ENCODE data around the gene IFNGR1.
"Not testable (repeated sequence)": the region's sequence is repeated elsewhere in the genome, so short reads cannot be mapped to it uniquely, and the experiment has no call there.

The IFNGR1 gene

DNA sequence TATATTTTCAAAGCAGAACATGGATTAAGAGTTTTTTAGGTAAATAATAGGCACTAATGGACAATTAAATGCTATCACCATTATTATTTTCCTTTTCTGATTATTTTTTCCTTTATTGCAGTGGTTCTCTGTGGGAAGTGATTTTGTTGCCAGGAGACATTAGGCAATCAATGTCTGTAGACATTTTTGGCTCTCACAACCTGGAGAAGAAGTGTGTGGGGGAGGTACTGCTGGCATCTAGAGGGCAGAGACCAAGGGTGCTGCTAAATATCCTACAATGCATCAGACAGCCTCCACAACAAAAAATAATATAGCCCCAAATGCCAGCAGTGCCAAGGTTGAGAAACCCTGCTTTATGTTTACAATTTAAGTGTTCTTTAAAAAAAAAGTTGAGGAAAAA lies 8.3 kb downstream of the IFNGR1 start:
- no peak for DNase-seq

DNA sequence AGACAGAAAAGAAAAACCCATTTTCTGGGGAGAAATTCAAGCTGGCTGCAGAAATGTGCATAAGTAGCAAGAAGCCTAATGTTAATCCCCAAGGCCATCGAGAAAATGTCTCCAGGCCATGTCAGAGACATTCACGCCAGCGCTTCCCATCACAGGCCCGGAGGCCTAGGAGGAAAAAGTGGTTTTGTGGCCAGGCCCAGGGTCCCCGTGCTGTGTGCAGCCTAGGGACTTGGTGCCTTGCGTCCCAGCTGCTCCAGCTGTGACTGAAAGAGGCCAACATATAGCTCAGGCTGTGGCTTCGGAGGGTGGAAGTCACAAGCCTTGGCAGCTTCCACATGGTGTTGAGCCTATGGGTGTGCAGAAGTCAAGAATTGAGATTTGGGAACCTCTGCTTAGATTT lies 10.9 kb downstream of the IFNGR1 start:
- DNase-seq, result no peak

DNA sequence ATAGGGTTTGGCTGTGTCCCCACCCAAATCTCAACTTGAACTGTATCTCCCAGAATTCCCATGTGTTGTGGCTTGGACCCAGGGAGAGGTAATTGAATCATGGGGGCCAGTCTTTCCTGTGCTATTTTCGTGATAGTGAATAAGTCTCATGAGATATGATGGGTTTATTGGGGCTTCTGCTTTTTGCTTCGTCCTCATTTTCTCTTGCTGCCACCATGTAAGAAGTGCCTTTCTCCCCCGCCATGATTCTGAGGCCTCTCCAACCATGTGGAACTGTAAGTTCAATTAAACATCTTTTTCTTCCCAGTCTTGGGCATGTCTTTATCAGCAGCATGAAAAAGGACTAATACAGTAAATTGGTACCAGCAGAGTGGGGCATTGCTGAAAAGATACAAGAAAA lies 11.7 kb downstream of the IFNGR1 start:
- DNase-seq, result not testable (repeated sequence)

DNA sequence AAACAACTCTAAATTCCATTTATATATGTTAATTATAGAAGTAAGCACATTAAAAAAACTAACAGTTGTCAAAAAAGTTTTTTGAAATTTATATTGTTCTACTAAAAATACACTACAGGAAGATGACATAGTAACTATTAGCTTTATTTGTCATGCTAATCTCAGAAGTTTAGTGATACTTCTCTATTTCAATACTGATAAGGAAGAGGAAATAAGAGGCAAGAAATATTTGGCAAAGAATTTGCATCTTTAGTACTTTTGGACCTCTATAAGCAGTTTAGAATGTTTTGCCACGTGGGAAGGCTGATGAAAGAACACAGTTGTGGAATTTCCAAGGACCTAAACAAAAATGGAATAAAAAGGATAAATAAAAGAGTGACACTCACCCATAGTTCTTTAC lies 12.6 kb downstream of the IFNGR1 start:
- no peak for DNase-seq

DNA sequence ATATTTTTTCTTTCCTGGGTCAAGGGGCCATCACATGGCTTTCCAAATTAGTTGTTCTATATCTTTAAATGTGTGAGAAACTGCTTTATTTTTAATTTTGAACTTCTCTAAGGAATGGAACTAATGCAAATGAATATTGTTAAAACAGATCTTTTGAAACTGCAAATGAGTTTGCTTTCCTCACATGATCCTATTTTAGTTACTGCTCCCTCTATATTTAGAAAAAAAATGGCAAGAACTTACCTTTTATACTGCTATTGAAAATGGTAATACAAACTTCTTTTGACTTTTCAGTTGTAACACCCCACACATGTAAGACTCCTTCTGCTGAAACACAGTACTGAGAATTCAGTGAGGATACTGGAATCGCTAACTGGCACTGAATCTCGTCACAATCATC lies 15.9 kb downstream of the IFNGR1 start:
- no peak for DNase-seq

DNA sequence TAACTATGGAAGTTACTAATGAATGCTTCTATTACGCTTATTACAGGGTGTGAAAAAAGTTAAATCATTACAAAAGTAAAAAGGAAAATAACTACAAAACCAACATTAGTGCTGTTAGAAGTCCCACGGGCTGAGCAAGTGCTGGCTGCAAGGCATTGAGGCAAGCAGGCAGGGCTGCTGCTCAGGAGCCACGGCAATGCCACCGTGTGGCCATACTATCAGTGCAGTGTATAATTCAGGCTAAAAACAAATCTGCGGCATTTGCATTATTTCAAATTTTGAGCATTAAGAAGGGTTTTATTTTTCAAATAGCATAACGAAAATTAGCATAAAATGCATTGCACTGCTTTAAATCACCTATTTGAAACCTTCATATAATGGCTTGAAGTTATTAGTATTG lies 17.1 kb downstream of the IFNGR1 start:
- DNase-seq, result no peak

DNA sequence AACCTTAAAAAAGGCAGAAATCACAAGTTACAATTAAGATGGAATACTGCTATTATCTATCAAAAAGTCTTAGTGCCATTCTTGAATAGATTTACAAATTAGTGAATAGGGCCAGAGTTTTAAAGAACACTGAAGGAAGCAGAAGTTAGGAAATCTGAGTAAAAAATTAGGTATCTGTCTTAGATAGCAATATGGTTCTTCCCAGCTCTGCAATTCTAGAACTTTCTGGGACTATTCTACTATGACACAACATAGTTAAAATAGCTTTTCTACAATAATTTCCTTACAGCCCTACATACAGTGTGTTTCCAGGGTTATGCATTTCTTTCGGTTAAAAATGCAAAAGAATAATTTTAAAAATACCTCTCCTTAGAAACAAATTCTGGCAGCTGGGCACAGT lies 18.2 kb downstream of the IFNGR1 start:
- no peak for DNase-seq

DNA sequence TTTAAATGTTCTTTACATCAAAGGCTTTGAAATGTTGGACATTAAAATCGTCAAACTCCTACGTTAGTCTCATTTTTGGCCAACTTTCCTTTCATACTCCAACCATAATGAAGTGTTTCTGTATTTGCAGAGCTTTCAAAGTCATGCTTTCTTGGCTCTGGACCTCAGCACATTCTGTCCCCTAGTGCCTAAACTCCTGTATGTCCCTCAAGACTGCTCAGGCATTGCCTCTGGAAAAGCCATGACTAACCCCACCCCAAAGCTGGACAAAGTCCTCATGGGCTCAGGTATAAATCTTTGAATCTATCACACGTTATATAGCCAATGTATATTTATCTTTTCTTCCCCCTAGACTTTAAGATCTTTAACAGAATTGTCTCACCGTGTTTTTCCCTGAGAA lies 18.9 kb downstream of the IFNGR1 start:
- DNase-seq, result no peak

DNA sequence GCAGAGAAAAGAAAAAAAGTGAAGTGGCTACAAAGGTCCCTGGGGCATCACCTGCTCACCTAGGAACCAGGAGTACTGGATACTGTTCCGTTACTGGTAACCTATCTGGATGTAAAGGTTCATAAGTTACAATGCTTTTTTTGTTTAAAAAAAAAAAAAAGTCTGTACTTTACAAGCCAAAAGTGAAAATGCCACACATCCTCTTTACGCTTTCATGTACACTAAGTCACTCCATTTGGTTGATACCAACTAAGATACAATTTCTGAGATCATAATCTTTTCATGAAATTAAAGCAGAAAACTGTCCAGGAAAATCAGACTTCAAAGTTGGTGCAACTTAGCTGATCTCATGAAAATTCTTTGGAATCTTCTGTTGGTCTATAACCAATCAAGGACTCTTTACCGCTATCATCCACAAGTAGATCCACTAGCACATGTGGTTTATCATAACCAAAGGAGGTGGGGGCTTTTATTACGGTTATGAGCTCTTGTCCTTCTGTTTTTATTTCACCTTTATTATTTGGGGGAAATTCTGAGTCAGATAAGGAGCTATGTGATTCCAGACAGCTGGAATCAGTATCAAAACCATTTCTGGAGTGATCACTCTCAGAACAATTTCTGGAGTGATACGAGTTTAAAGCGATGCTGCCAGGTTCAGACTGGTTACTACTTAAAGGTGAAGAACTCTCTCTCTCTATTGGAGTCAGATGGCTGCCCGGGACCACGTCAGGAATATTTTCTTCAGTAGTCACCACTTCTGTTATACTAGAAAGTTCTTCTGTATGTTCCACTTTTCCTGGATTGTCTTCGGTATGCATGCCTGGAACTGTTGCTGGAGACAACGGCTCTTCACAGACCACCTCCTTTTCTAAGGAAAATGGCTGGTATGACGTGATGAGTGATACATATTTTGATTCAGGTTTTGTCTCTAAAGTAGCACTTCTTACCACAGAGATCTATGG lies 21.2 kb downstream of the IFNGR1 start:
- DNase-seq, result no peak

DNA sequence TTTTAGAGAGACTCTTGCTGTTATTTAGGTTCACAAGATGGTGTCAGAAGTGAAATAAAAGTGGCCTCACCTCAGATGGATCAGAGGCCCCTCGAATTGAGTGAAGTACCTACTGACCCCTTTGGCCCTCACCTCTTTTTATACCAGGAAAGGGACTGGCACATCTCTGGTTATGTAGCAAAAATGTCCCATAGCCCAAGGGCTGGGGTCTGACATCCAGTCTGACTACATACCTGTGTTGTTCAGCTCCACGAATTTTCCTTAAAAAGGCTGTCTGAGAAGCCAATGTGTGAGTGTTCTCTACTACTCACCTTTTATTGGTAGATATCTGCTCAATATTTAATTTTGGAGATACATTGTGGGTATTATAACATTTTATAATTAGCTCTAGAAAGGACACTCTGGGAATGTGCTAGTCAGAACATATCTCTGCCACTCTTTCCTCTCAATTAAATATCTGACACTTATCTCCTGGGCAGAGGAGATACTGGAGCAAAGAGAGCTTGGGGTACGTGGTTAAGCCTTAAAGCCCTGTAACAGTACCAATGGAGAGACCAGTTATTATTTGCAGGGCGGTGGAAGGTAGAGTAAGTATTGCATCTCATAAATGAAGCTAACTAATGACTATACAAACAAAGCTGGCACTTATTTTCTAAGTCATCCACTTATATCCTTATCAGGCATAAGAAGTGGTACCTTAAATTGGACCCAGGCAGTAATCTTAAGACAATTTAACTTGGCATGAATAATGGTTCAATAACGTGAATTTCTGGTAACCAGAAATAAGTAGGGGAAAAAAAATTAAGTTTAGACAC lies 25.7 kb downstream of the IFNGR1 start:
- no peak for DNase-seq

DNA sequence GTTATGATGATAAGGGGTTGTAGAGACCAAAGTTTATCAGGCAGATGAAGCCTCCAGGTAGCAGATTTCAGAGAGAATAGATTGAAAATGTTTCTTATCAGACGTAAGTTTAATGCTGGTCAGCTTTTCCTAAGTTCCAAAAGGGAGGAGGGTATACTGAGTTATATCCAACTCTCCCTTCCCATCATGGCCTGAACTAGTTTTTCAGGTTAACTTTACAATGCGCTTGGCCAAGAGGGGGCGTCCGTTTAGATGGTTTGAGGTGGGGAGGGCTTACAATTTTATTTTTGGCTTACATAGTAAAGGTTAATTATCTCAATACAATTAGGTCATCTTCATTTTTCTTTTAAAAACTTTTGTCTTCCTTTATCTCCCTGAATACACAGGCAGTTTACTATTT lies 26.4 kb downstream of the IFNGR1 start:
- no peak for DNase-seq

DNA sequence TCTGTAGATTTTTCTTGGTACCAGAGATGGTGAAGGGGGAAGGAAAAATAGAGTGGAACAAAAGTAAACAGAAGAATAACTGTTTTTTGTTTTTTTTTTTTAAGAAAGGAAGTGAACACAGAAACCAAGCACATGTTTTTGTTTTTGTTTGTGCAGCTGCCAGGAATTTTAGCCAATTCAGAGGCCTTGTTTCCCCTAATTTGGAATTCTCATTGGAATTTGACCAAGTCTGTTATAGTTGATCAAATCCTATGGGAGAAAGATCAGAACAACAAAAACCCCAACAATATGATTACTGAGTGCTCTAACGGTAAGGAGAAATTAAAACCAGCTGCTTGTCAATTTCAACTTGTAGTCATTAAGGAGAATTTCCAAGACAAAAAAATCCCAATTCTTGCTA lies 27.5 kb downstream of the IFNGR1 start:
- no peak for DNase-seq

DNA sequence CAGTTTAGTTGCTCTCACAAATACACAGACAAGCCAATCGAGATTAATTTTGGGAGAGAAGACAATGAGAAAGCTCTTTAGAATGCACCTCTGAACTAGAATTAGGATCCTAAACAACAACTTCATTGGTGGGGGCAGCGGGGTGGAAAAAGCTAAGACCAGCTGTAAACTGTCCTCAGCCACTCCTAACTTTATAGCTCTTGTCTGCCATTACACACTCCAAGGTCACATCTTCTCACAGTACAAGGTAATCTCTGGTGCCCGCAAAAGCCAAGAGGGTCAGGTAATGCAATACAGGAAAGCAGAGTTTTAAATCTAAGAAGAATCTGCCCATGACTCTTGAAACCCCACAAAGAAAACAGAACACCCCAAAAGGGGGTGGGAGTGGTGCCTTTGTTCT lies 27.9 kb downstream of the IFNGR1 start:
- no peak for DNase-seq

DNA sequence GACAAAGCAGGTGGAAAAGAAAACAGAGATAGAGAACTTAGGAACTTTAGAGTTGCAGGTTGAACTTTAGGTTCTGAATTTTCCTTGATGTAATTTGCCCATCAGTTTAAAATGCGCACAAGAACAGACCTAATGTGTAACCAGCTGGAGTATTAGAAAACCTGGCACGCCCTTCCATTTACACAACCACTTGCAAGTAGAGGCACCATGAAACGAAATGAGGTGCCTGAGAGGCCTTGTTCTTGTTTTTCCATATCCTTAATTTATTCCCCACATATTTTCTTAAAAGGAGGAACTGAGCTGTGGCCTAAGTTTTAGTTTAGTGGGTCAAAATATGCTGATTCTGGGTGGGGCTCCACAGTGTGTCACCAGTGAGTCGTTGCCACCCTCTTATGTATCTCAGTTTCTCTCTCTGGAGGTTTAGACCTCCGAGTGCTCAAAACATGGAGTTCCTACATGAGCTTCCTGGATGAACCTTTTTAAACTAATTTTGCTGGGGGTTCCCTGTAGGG lies 28.5 kb downstream of the IFNGR1 start:
- no peak for DNase-seq

DNA sequence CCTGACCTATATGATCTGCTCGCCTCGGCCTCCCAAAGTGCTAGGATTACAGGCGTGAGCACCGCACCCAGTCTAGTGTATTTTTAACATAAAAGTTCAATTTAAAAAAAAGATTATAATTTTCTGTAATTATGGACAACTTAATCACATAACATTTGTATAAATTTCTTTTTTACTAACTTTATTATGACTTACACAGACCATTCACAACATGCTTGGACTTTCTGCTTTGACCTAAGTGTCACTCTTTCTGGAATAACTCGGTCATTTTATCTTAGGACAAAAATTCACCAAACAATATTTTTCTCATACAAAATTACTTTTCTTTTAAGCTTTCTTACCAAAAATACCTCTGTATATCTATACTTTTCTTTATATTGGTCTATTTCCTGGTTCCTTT lies 30.3 kb downstream of the IFNGR1 start:
- no peak for DNase-seq

DNA sequence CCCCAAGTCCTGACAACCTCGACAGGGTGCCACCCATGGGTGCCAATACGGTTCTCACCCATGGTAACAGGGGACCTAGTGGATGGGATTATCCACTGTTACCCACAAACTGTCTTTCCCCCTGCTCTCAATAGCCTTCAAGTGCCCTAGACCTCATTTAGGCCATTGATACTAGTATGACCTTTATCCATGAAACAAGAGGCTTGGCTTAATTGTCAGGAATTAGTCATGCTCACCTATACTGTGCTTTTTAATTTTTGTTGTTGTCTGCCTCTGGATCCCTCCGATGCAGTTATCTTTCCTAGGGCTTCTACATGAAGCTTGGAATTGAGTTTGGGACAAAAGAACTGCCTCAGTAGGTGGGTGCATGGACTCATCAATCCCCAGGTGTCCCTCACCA lies 33.9 kb downstream of the IFNGR1 start:
- DNase-seq, result no peak

DNA sequence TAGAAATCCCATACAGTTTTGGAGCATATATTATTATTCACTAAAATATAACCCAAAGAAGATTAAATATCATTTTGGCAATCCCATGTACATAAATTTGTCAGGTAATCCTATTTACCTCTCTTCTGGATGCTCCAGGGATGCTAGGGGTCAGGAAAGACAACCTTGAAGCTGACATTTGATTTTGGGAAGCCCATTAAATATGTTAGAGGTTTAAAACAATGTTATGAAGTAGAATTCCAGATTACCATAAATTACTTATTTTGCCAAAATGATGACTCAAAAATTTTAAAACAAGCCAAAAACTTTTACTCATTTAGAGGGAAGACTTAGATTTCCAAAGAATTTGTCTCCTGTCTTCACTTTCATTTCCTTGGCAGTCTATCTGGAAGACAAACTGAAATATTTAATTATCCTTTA lies 36.5 kb downstream of the IFNGR1 start:
- DNase-seq, result no peak

DNA sequence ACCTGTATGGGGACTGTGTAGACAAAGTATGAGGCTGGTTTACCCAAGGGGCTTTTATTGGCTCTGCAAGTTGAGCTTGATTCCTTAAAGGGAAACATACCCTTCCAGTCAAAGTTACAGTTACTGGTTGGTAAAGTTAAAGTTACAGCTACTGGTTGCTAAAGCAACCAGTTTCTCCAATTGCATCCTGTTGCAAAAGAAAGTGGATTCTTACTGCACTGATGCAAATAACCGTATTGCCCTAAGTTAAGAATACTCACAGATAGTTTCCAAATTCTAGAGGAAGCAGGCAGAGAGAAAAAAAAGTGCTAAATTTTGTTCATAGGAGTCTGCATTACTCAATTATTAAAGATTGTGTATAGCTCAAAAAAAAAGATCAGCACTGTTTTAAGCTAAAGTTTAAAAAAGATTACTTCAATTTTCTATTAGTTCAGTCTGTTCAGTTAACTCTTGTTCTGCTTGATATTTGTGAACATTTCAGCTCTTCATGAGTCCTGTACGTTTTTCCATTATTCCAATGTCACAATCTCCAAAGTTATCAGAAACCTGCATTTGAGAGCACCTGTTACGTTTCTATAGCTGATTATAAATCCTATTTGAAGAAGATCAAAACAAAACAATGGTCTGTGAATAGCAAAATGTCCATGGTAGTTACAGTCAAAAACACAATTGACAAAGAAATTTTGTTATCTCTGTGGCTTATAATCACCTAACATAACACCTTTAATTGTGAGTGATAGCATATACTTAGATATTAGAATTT lies 37.1 kb downstream of the IFNGR1 start:
- no peak for DNase-seq

DNA sequence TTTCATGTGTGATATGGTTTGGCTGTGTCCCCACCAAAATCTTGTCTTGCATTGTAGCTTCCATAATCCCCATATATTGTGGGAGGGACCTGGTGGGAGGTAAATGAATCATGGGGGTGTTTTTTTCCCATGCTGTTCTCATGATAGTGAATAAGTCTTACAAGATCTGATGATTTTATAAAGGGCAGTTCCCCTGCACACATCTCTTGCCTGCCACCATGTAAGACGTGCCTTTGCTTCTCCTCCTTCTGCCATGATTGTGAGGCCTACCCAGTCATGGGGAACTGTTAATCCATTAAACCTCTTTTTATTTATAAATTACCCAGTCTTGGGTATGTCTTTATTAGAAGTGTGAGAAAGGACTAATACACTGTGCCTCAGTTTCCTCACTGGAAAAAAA lies 41.6 kb downstream of the IFNGR1 start:
- no peak for DNase-seq

DNA sequence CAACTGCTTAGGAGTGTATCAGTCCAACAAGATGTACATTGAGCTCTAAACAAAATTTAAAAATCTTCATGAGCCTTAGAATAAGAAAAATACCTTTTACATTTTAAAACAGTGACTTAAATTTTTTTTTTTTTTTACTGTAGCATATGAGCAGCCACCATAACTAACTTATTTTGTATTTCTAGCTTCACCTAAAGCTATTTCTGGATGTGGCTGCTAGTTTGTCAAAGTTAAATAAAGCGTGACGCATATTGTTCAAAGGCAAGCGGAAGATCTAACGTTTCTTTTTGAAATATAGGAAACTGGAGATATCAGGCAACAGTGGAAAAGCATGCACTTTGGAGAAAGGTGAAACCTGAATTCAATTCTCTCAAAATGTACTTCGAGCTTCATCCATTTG lies 42.5 kb downstream of the IFNGR1 start:
- DNase-seq, result no peak

DNA sequence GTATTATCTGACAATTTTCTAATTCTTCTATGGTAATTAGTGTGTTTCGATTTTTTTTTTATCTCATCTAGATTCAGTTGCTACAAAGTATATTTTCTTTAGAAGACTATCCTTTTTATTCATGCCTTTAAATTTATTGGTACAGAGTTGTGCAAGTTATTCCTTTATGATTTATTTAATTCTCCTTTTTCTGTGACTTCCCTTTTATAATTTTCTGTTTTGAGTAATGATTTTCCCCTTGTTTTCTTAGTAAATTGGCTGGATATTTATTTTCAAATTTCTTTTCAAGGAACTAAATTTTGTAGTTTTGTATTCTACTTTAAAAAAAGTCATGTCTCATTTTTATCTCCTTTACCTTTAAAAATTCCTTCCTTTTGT lies 43.3 kb downstream of the IFNGR1 start:
- no peak for DNase-seq

DNA sequence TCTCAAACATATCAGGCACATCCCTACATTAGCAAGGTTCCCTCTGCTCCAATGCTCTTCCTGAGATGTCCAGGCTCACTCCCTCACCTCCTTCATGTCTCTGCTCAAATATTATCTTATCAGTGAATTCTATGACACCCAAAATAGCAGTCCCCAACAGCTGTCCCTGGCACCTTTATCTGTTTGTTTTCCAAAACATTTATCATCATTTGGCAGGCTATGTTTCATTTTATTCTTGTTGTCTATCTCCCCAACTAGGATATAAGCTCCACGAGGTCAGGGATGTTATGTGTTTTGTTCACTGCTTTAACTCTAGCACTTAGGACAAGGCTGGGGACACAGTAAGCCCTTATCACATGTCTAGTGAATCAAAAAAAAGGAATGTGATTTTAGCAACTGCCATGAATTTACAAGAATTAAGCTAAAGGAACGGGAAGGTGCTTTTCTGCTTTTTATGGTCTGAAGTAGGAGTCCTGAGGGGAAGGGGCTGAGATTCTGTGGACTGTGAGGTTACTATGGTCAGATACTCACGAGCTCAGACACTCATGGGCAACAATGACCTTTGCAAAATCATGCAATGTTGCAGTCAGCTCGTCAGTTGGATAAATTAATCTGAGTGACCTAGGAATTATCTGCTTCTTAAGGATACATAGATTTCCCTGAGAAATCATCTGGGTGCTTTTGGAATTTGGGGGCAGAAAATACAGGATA lies 43.9 kb downstream of the IFNGR1 start:
- no peak for DNase-seq

DNA sequence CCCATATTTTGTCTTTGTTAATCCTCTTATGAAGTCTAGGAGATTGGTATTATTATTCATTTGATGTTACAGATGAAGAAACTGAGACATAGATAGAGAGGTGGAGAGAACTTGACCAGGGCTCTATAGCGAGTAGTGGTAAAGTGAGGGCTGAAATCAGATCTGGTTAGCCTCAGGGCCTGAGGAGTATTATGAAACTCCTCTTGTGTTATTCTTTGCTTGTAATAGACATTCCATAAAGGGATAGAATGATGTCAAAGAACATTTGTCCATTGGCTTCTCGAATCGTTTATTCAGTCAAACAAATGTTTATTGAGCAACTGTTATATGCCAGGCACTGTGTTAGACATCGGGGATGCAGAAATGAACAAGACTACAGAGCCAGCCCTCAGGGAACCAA lies 45.7 kb downstream of the IFNGR1 start, which contains the start of gene IL22RA2:
Gene IL22RA2, minus strand, starts transcription at position 144 of the 400 bp plus-strand sequence. CDS start 11,895 bp downstream, outside the sequence.
- DNase-seq, result no peak

Data from SHP77 (cell line).